IMR-90 (cell line): ENCODE results near the gene FGF5. TPM values are rescaled to one million over a fixed set of nuclear protein-coding genes. Genes with fewer than 3 reads are reported as not detected.

Experiments
- ATAC-seq: fragments of 200-7000 bp; cut with Tn5 transposase; 2 replicates; pipeline ENCODE4 v1.9.1; 2020; ENCODE audit warnings: low read depth, mild to moderate bottlenecking, moderate library complexity
- BruUV-seq: library from RNA; stranded (reverse); fragments of 400-500 nt; replicated peaks from 2 replicates; lab custom pipeline; 2021; lab: Mats Ljungman, UMichigan
- CTCF ChIA-PET: fragments of 300-600 bp; formaldehyde crosslinking; extraction: SDS; loops from one replicate; lab custom pipeline; 2021; ENCODE audit warnings: antibody characterized with exemption; lab: Yijun Ruan, JAX
- POLR2A ChIA-PET: fragments of 300-600 bp; sonication (Branson Sonifier 250); formaldehyde crosslinking; loops from one replicate; lab custom pipeline; 2022; ENCODE audit warnings: antibody characterized with exemption; ENCODE audit not compliant: unreplicated experiment; lab: Charles Lee
- DNase-seq: peaks from one replicate; pipeline ENCODE4 v3.0.0; 2013
- H2AFZ ChIP-seq: replicated peaks from 2 replicates; pipeline ENCODE3; 2013; ENCODE audit warnings: low read length, mild to moderate bottlenecking; ENCODE audit not compliant: poor library complexity
- H2AK5ac ChIP-seq: 2 replicates; pipeline ENCODE4 v1.6.1; 2013; ENCODE audit warnings: low read depth, low read length, inconsistent platforms
- H2AK9ac ChIP-seq: replicated peaks from 2 replicates; pipeline ENCODE3; 2013; ENCODE audit warnings: mild to moderate bottlenecking, low read depth, low read length, moderate library complexity; ENCODE audit not compliant: poor library complexity
- H2BK120ac ChIP-seq: 2 replicates; pipeline ENCODE4 v1.6.1; 2013; ENCODE audit warnings: low read depth, low read length, inconsistent platforms
- H2BK15ac ChIP-seq: 3 replicates; pipeline ENCODE4 v1.6.1; 2013; ENCODE audit warnings: low read depth, low read length, inconsistent platforms
- H2BK20ac ChIP-seq: 2 replicates; pipeline ENCODE4 v1.6.1; 2013; ENCODE audit warnings: low read depth, mild to moderate bottlenecking, inconsistent platforms, low read length, moderate library complexity
- H2BK5ac ChIP-seq: 2 replicates; pipeline ENCODE4 v1.6.1; 2013; ENCODE audit warnings: mild to moderate bottlenecking, low read depth, low read length, inconsistent platforms; ENCODE audit not compliant: poor library complexity, severe bottlenecking
- H3K14ac ChIP-seq: replicated peaks from 2 replicates; pipeline ENCODE4 v1.6.1; 2013; ENCODE audit warnings: low read depth, low read length, inconsistent platforms
- H3K18ac ChIP-seq: 2 replicates; pipeline ENCODE4 v1.6.1; 2013; ENCODE audit warnings: low read depth, low read length, control low read depth
- H3K23ac ChIP-seq: 2 replicates; pipeline ENCODE4 v1.6.1; 2013; ENCODE audit warnings: low read depth, low read length, inconsistent platforms
- H3K27ac ChIP-seq: 2 replicates; pipeline ENCODE4 v1.5.1; 2013; ENCODE audit warnings: mild to moderate bottlenecking, control low read depth, low read length; ENCODE audit not compliant: insufficient read depth
- H3K27me3 ChIP-seq: 2 replicates; pipeline ENCODE4 v1.6.1; 2013; ENCODE audit warnings: low read length; ENCODE audit not compliant: control insufficient read depth, insufficient read depth
- H3K36me3 ChIP-seq: 2 replicates; pipeline ENCODE4 v1.6.1; 2013; ENCODE audit warnings: low read length, mixed read lengths; ENCODE audit not compliant: control insufficient read depth, insufficient read depth
- H3K4ac ChIP-seq: 2 replicates; pipeline ENCODE4 v1.6.1; 2013; ENCODE audit warnings: low read depth, low read length, inconsistent platforms
- H3K4me1 ChIP-seq: 2 replicates; pipeline ENCODE4 v1.6.1; 2013; ENCODE audit warnings: low read length, mixed read lengths; ENCODE audit not compliant: control insufficient read depth, insufficient read depth
- H3K4me2 ChIP-seq: 2 replicates; pipeline ENCODE4 v1.6.1; 2013; ENCODE audit warnings: low read depth, mild to moderate bottlenecking, control low read depth, low read length, moderate library complexity
- H3K4me3 ChIP-seq: 2 replicates; pipeline ENCODE4 v1.5.1; 2013; ENCODE audit warnings: low read depth, mild to moderate bottlenecking, control low read depth, low read length, moderate library complexity; ENCODE audit not compliant: insufficient read depth
- H3K56ac ChIP-seq: 2 replicates; pipeline ENCODE4 v1.6.1; 2013; ENCODE audit warnings: low read length, inconsistent platforms; ENCODE audit not compliant: insufficient read depth; ENCODE audit errors: extremely low read depth
- H3K79me1 ChIP-seq, 2 experiments: 2 replicates each; pipeline ENCODE4 v1.6.1; 2013; ENCODE audit warnings: low read length in 2 of 2, inconsistent platforms in 1 of 2, low read depth in 1 of 2
- H3K9ac ChIP-seq: 2 replicates; pipeline ENCODE4 v1.6.1; 2013; ENCODE audit warnings: low read depth, low read length, control low read depth
- H3K9me1 ChIP-seq: 2 replicates; pipeline ENCODE4 v1.6.1; 2013; ENCODE audit warnings: low read length, inconsistent platforms; ENCODE audit not compliant: insufficient read depth
- H3K9me3 ChIP-seq: 2 replicates; pipeline ENCODE4 v1.6.1; 2013; ENCODE audit warnings: low read length; ENCODE audit not compliant: control insufficient read depth, insufficient read depth
- H4K20me1 ChIP-seq: 2 replicates; pipeline ENCODE4 v1.6.1; 2013; ENCODE audit warnings: low read length, inconsistent platforms; ENCODE audit not compliant: insufficient read depth
- H4K5ac ChIP-seq: 2 replicates; pipeline ENCODE4 v1.6.1; 2013; ENCODE audit warnings: mild to moderate bottlenecking, low read depth, low read length, control low read depth
- H4K8ac ChIP-seq, 2 experiments: 2 replicates each; pipeline ENCODE4 v1.6.1; 2013; ENCODE audit warnings: low read depth in 2 of 2, low read length in 2 of 2, control low read depth in 1 of 2, inconsistent platforms in 1 of 2
- H4K91ac ChIP-seq: 2 replicates; pipeline ENCODE4 v1.6.1; 2013; ENCODE audit warnings: low read depth, low read length, inconsistent platforms; ENCODE audit not compliant: insufficient read depth
- CEBPB ChIP-seq: IDR thresholded peaks from 2 replicates; pipeline ENCODE4 v1.6.1; 2012; ENCODE audit warnings: low read depth, low read length, improper control_type of control experiment
- FOS ChIP-seq: fragments of 150-350 bp; IDR thresholded peaks from 2 replicates; pipeline ENCODE4 v1.6.1; 2016; ENCODE audit warnings: low read depth, low read length
- MAZ ChIP-seq: IDR thresholded peaks from 2 replicates; pipeline ENCODE4 v1.6.1; 2012; ENCODE audit warnings: low read depth, mild to moderate bottlenecking, low read length, improper control_type of control experiment, moderate library complexity, borderline replicate concordance
- NFE2L2 ChIP-seq: fragments of 150-350 bp; IDR thresholded peaks from 2 replicates; pipeline ENCODE4 v1.6.1; 2016; ENCODE audit warnings: low read depth, mild to moderate bottlenecking, low read length
- POLR2A ChIP-seq: IDR thresholded peaks from 2 replicates; pipeline ENCODE4 v1.6.1; 2012; ENCODE audit warnings: mild to moderate bottlenecking, low read depth, low read length
- SMC3 ChIP-seq: fragments of 150-350 bp; IDR thresholded peaks from 2 replicates; pipeline ENCODE4 v1.6.1; 2016; ENCODE audit warnings: low read depth, mild to moderate bottlenecking, antibody characterized with exemption, low read length, moderate library complexity
- WGBS, 2 experiments: methylation state at CpG; one replicate each; pipeline versions ENCODE4 v1.1.5 to v1.1.7; 2013; ENCODE audit warnings: missing lambda C conversion rate in 2 of 2; ENCODE audit not compliant: insufficient read length in 1 of 2; ENCODE audit errors: extremely low coverage in 2 of 2; 5-methylcytosine and 5-hydroxymethylcytosine counted together
- dilution Hi-C: fragments of 300-500 bp; cut with HindIII; formaldehyde crosslinking; loops from one replicate; pipeline ENCODE4 v1.14.3; 2018; ENCODE audit warnings: low sequenced_read_pairs; ENCODE audit not compliant: unreplicated experiment
- in situ Hi-C: fragments of 300-500 bp; cut with MboI; formaldehyde crosslinking; loops from 3 replicates; pipeline ENCODE4 v1.14.3; 2019; ENCODE audit warnings: low sequenced_read_pairs, inconsistent platforms, mixed read lengths
- intact Hi-C: fragments of 100-400 bp; cut with micrococcal nuclease; formaldehyde crosslinking; loops from 2 replicates; pipeline ENCODE4 v1.10.0; 2022
- polyA plus RNA-seq, 3 experiments: library from polyadenylated mRNA; depleted of rRNA; stranded (reverse); fragments of >200 nt; gene quantifications; 2 replicates each; pipeline ENCODE4 v1.2.3, GENCODE V29; 2012; ENCODE audit warnings: low replicate concordance in 1 of 3
- total RNA-seq: library from RNA; depleted of rRNA; stranded (reverse); fragments of >200 nt; gene quantifications from 2 replicates; pipeline ENCODE4 v1.2.3, GENCODE V29; 2012

FGF5 gene
- total and polyA plus RNA-seq, 2 of the 4 experiments (the other 2 are of a cell fraction): 18.6 to 42.1 TPM

GRCh38 chr4:80271801-80272200, 5.3 kb downstream of the FGF5 start:
- no peaks in the 10 kb centered on the region for H3K79me1 ChIP-seq
- H4K8ac ChIP-seq: no peak overlapping the region
- peaks cover 4% of the 10 kb centered on the region for H3K4me1 ChIP-seq
- dilution Hi-C loops: no loop called here
- peak overlapping the region; percentile 6; the same call in 1 of the 2 replicates for H3K4me3 ChIP-seq
- H3K4me2 ChIP-seq: peak overlapping the region; percentile 88
- no peak overlapping the region for H3K14ac ChIP-seq
- peak overlapping the region; percentile 40 for H2BK5ac ChIP-seq
- TF ChIP-seq NFE2L2: no peak
- TF ChIP-seq SMC3: no peak
- TF ChIP-seq CEBPB: peak; percentile 87
- no peak for TF ChIP-seq FOS
- TF ChIP-seq POLR2A: no peak
- no peak for TF ChIP-seq MAZ
- no peak overlapping the region for H4K5ac ChIP-seq
- BruUV-seq: no TSS peak
- ATAC-seq (no peak), DNase-seq (no peak)
- POLR2A ChIA-PET: no interaction called here
- no peak overlapping the region for H2AK9ac ChIP-seq
- H2BK15ac ChIP-seq: no peak overlapping the region
- no peak overlapping the region for H3K56ac ChIP-seq
- no CpG with 5 or more reads among the region's 3 CpGs for WGBS, 2 experiments
- H3K36me3 ChIP-seq: peaks cover 4% of the 10 kb centered on the region; the same call in 1 of the 2 replicates
- H3K23ac ChIP-seq: no peak overlapping the region
- peaks cover 50% of the 10 kb centered on the region; the same call in 1 of the 2 replicates for H4K20me1 ChIP-seq
- H2BK120ac ChIP-seq: no peak overlapping the region
- no peak overlapping the region for H2AK5ac ChIP-seq
- in situ Hi-C loops: no loop called here
- H2BK20ac ChIP-seq: no peak overlapping the region
- H3K9me3 ChIP-seq: no peaks in the 10 kb centered on the region
- H4K91ac ChIP-seq: no peak overlapping the region
- no peak overlapping the region for H3K18ac ChIP-seq
- 0 out of 2 replicates have a peak, but pooled peaks cover 3% of the 10 kb centered on the region for H3K9me1 ChIP-seq
- no peak overlapping the region for H3K9ac ChIP-seq
- H2AFZ ChIP-seq: no peak overlapping the region
- no peak overlapping the region for H3K4ac ChIP-seq
- intact Hi-C loops: no loop called here
- no peak overlapping the region for H3K27ac ChIP-seq
- no peaks in the 10 kb centered on the region for H3K27me3 ChIP-seq
- CTCF ChIA-PET: interaction anchor here (0.8 kb wide), 1 partner anchor 51 kb away, joined by 3 read pairs; no protein-coding TSS in a partner anchor
